Fibroblast of mammary gland (primary cell): ENCODE measurements around the gene ADIPOR2.

Experiments
- DNase-seq: peaks from one replicate; pipeline ENCODE4 v3.0.0-alpha.2; 2010; ENCODE audit warnings: low read depth
- H3K4me3 ChIP-seq: 2 replicates; pipeline ENCODE4 v1.5.1; 2011; ENCODE audit warnings: low read depth, mild to moderate bottlenecking, low read length, moderate library complexity; ENCODE audit not compliant: control insufficient read depth
- TF ChIP-seq, protein P1 (sequence below): conservative IDR thresholded peaks from 2 replicates; pipeline ENCODE4 v1.5.1; 2011; ENCODE audit warnings: low read depth, low read length, inconsistent platforms; ENCODE audit not compliant: control insufficient read depth, insufficient read depth

The ADIPOR2 gene

GRCh38 chr12:1646569-1647284, 44.1 kb upstream of the ADIPOR2 start:
- TF ChIP-seq, protein P1, sequence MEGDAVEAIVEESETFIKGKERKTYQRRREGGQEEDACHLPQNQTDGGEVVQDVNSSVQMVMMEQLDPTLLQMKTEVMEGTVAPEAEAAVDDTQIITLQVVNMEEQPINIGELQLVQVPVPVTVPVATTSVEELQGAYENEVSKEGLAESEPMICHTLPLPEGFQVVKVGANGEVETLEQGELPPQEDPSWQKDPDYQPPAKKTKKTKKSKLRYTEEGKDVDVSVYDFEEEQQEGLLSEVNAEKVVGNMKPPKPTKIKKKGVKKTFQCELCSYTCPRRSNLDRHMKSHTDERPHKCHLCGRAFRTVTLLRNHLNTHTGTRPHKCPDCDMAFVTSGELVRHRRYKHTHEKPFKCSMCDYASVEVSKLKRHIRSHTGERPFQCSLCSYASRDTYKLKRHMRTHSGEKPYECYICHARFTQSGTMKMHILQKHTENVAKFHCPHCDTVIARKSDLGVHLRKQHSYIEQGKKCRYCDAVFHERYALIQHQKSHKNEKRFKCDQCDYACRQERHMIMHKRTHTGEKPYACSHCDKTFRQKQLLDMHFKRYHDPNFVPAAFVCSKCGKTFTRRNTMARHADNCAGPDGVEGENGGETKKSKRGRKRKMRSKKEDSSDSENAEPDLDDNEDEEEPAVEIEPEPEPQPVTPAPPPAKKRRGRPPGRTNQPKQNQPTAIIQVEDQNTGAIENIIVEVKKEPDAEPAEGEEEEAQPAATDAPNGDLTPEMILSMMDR = no peak
- no peak overlapping the region for H3K4me3 ChIP-seq
- DNase-seq = no peak

DNA sequence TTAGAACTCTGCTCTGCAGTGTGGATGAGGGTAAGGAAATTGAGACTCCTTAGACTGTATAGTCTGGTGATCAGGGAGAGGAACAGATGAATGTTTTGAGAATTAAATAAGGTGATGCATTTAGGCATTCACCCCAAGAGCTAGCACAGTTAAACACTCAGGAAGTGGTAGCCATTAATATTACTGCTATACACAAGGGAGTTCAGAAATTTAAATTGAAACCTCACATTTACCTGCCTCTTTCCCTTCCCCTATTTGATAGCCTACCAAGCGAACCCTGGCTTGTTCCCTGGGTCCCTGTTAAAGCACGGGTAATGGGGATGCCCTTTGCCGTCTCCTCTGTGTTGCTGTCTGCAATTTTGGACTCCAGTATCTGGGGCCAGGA, 43.6 kb upstream of the ADIPOR2 start:
- TF ChIP-seq, protein P1 = no peak
- no peak for DNase-seq
- no peak overlapping the region for H3K4me3 ChIP-seq

GRCh38 chr12:1650260-1650977, 40.5 kb upstream of the ADIPOR2 start:
- TF ChIP-seq, protein P1 = no peak
- no peak overlapping the region for H3K4me3 ChIP-seq
- DNase-seq = no peak

- no peak overlapping the region for H3K4me3 ChIP-seq
- no peak for DNase-seq
- TF ChIP-seq, protein P1 = no peak
These were observed 39.9 kb upstream of the ADIPOR2 start for GRCh38 chr12:1650978-1651361.

DNA sequence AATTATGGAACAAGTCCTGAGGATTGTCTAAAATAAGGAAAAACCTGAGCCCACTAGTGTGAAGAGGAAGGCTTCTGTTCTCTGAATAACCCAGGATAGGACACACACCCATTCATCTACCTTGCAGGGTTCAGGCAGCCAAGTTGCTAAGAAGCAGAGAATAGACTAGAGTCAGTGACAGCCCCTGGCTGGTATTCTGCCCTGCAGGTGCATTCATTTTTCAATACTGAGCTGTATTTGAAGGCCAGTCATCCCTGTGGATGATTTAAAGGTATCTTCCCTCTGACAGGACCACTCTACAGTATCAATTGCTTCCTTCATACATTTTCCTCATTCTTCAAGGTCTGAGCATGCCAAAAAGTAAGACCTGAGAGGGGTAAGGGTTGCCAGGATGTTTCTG, 38.9 kb upstream of the ADIPOR2 start:
- TF ChIP-seq, protein P1 = no peak
- DNase-seq = no peak
- no peak overlapping the region for H3K4me3 ChIP-seq

GRCh38 chr12:1655225-1655788, 35.6 kb upstream of the ADIPOR2 start:
- DNase-seq = no peak
- no peak overlapping the region for H3K4me3 ChIP-seq
- TF ChIP-seq, protein P1 = no peak

DNA sequence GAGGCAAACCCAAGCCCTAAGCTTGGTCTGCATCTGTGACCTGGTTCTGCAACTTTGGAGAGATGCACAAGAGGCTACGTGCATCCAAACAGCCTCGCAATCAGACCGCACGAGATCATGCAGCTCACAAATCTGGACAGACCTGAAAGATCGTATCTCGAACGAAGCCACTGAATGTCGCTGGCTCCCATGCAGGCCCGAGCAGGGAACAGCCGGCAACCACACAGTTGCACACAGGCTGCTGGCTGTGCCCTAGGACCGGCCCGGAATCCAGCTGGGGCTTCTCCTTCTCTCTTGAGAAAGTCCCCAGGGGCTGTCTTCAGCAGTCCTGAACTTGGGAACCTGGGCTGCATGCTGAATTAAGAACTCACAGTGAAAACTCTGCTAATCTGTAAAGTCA, 34.0 kb upstream of the ADIPOR2 start:
- TF ChIP-seq, protein P1 = no peak
- no peak overlapping the region for H3K4me3 ChIP-seq
- DNase-seq = no peak
